Hepatic stellate cell (primary cell): Measurements from ENCODE around the gene GAB2.
"Not testable (repeated sequence)": the region's sequence is repeated elsewhere in the genome, so short reads cannot be mapped to it uniquely, and the experiment has no call there.

ENCODE experiments used
- DNase-seq: peaks from one replicate; pipeline ENCODE4 v3.0.0; 2011; ENCODE audit warnings: low spot score

Gene GAB2

GRCh38 chr11:78250099-78250498 is 167.5 kb downstream of the GAB2 start:
- DNase-seq, result no peak

- DNase-seq, result no peak
Measured at GRCh38 chr11:78248903-78249302, 168.7 kb downstream of the GAB2 start.

- no peak for DNase-seq
Measured at GRCh38 chr11:78248191-78248590, 169.4 kb downstream of the GAB2 start.

- DNase-seq, result no peak
Measured at GRCh38 chr11:78244546-78245255, 172.9 kb downstream of the GAB2 start.

GRCh38 chr11:78244080-78244479 is 173.5 kb downstream of the GAB2 start:
- DNase-seq, result no peak

GRCh38 chr11:78241475-78241874 is 176.1 kb downstream of the GAB2 start:
- no peak for DNase-seq

GRCh38 chr11:78239781-78240180 is 177.8 kb downstream of the GAB2 start:
- no peak for DNase-seq

- no peak for DNase-seq
Measured at GRCh38 chr11:78237293-78238046, 180.2 kb downstream of the GAB2 start.

- DNase-seq, result no peak
Measured at GRCh38 chr11:78234006-78234405, 183.6 kb downstream of the GAB2 start.

GRCh38 chr11:78233046-78233445 is 184.6 kb downstream of the GAB2 start:
- not testable (repeated sequence) for DNase-seq

- peak; percentile 60 for DNase-seq
Measured at GRCh38 chr11:78231962-78232501, 185.6 kb downstream of the GAB2 start.

- no peak for DNase-seq
Measured at GRCh38 chr11:78230161-78230877, 187.3 kb downstream of the GAB2 start.

- DNase-seq, result no peak
Measured at GRCh38 chr11:78229106-78229505, 188.5 kb downstream of the GAB2 start.

- peak; percentile 52 for DNase-seq
Measured at GRCh38 chr11:78228467-78228866, 189.2 kb downstream of the GAB2 start.

- DNase-seq, result no peak
Measured at GRCh38 chr11:78227921-78228320, 189.7 kb downstream of the GAB2 start.

GRCh38 chr11:78226684-78227680 is 190.6 kb downstream of the GAB2 start:
- no peak for DNase-seq

- DNase-seq, result no peak
Measured at GRCh38 chr11:78224906-78225420, 192.7 kb downstream of the GAB2 start.

GRCh38 chr11:78224506-78224905 is 193.1 kb downstream of the GAB2 start:
- DNase-seq, result no peak

- DNase-seq, result no peak
Measured at GRCh38 chr11:78223320-78223954, 194.2 kb downstream of the GAB2 start.

GRCh38 chr11:78222726-78223125 is 194.9 kb downstream of the GAB2 start:
- DNase-seq, result not testable (repeated sequence)
